HepG2 (cell line): ENCODE data around the gene ACAD8. TPM values are rescaled to one million over a fixed set of nuclear protein-coding genes. Genes with fewer than 3 reads are reported as not detected.
A peak's percentile ranks its signal among the peaks of the same experiment; 100 is the strongest.

Source experiments
- ATAC-seq: fragments of 200-7000 bp; cut with Tn5 transposase; 3 replicates; pipeline ENCODE4 v1.9.1; 2020; ENCODE audit warnings: mild to moderate bottlenecking, moderate library complexity
- BruUV-seq: library from RNA; stranded (reverse); fragments of 400-500 nt; replicated peaks from 2 replicates; lab custom pipeline; 2021; lab: Mats Ljungman, UMichigan
- CTCF ChIA-PET: fragments of 300-600 bp; formaldehyde crosslinking; extraction: SDS; loops from one replicate; lab custom pipeline; 2021; ENCODE audit warnings: low total read pairs, inconsistent platforms, low intra/inter-chr PET ratio; lab: Yijun Ruan, JAX
- POLR2A ChIA-PET: fragments of 350-600 bp; sonication (Branson Sonifier 250); formaldehyde crosslinking; loops from one replicate; lab custom pipeline; 2020; ENCODE audit warnings: antibody characterized with exemption, inconsistent platforms; lab: Yijun Ruan, JAX
- DNase-seq: peaks from one replicate; pipeline ENCODE4 v3.0.0-alpha.2; 2015; ENCODE audit warnings: low spot score
- FAIRE-seq: peaks from 3 replicates; lab custom pipeline; 2011; peaks lifted over from hg19 to GRCh38; lab: Jason Lieb, UNC
- H2AFZ ChIP-seq: one replicate; pipeline ENCODE4 v1.6.1; 2011; ENCODE audit warnings: low read length, inconsistent platforms
- H3K27ac ChIP-seq: fragments of 300-600 bp; 3 replicates; pipeline ENCODE4 v1.8.0; 2011; ENCODE audit warnings: mixed run types, mild to moderate bottlenecking, mixed read lengths, low read length, inconsistent platforms; ENCODE audit not compliant: insufficient read depth; ENCODE audit errors: extremely low read length
- H3K27me3 ChIP-seq, 2 experiments: fragments of 200-600 bp in 1 of 2; 2 replicates in 1 of 2; 3 replicates in 1 of 2; pipeline versions ENCODE4 v1.6.0 to v1.8.0; 2011; ENCODE audit warnings: low read length in 2 of 2, mild to moderate bottlenecking in 2 of 2, moderate library complexity in 2 of 2, inconsistent platforms in 1 of 2; ENCODE audit not compliant: insufficient read depth in 2 of 2, control insufficient read depth in 1 of 2
- H3K36me3 ChIP-seq, 2 experiments: fragments of 200-600 bp in 1 of 2; replicated peaks in 1 of 2; 2 replicates in 1 of 2; 3 replicates in 1 of 2; pipeline versions ENCODE4 v1.5.1 to v1.8.0; 2011; ENCODE audit warnings: low read length in 2 of 2, inconsistent platforms in 1 of 2; ENCODE audit not compliant: insufficient read depth in 2 of 2, control insufficient read depth in 1 of 2
- H3K4me1 ChIP-seq: 2 replicates; pipeline ENCODE4 v1.5.1; 2012; ENCODE audit warnings: low read length, inconsistent platforms; ENCODE audit not compliant: insufficient read depth
- H3K4me2 ChIP-seq: 2 replicates; pipeline ENCODE4 v1.6.0; 2011; ENCODE audit warnings: low read depth, low read length, inconsistent platforms
- H3K4me3 ChIP-seq, 3 experiments: fragments of 200-600 bp in 1 of 3; sonication (generic), shearing (Covaris generic) in 1 of 3; replicated peaks in 1 of 3; 2 replicates each; pipeline ENCODE4 v1.5.1; 2011 to 2016; ENCODE audit warnings: low read length in 3 of 3, inconsistent platforms in 2 of 3, low read depth in 2 of 3, mild to moderate bottlenecking in 2 of 3, control low read depth in 1 of 3, mixed read lengths in 1 of 3; ENCODE audit not compliant: insufficient read depth in 1 of 3
- H3K79me2 ChIP-seq: one replicate; pipeline ENCODE4 v1.6.1; 2011; ENCODE audit warnings: low read length, inconsistent platforms; ENCODE audit not compliant: insufficient read depth
- H3K9ac ChIP-seq: 2 replicates; pipeline ENCODE4 v1.6.0; 2011; ENCODE audit warnings: mild to moderate bottlenecking, low read depth, low read length, inconsistent platforms; ENCODE audit not compliant: insufficient read depth
- H3K9me3 ChIP-seq: 2 replicates; pipeline ENCODE4 v1.5.1; 2012; ENCODE audit warnings: mild to moderate bottlenecking, low read length
- H4K20me1 ChIP-seq: 2 replicates; pipeline ENCODE4 v1.6.0; 2011; ENCODE audit warnings: inconsistent platforms, mild to moderate bottlenecking, low read length, moderate library complexity; ENCODE audit not compliant: insufficient read depth
- NFE2L2 ChIP-seq: fragments of 150-350 bp; IDR thresholded peaks from 2 replicates; pipeline ENCODE4 v1.6.1; 2014; ENCODE audit warnings: low read length
- NFKBIZ ChIP-seq: IDR thresholded peaks from 2 replicates; pipeline ENCODE4 v1.6.1; 2018; ENCODE audit warnings: missing genetic modification reagents, missing compliant biosample characterization
- PRPF4 ChIP-seq: fragments of 200-400 bp; formaldehyde crosslinking; IDR thresholded peaks from 2 replicates; pipeline ENCODE4 v1.6.1; 2016; ENCODE audit warnings: low read length, low read depth; ENCODE audit not compliant: poor library complexity, severe bottlenecking
- ZBTB7B ChIP-seq: sonication (generic); formaldehyde crosslinking; IDR thresholded peaks from 2 replicates; pipeline ENCODE4 v1.4.0; 2020; ENCODE audit warnings: missing genetic modification reagents
- ZIK1 ChIP-seq: sonication (generic); formaldehyde crosslinking; IDR thresholded peaks from 2 replicates; pipeline ENCODE4 v1.5.0; 2020; ENCODE audit warnings: mild to moderate bottlenecking, low read depth, missing genetic modification reagents, borderline replicate concordance
- ZKSCAN1 ChIP-seq: fragments of 150-350 bp; IDR thresholded peaks from 2 replicates; pipeline ENCODE4 v1.6.1; 2014; ENCODE audit warnings: low read length
- ZNF225 ChIP-seq: sonication (generic); formaldehyde crosslinking; IDR thresholded peaks from 2 replicates; pipeline ENCODE4 v1.4.0; 2020; ENCODE audit warnings: mild to moderate bottlenecking, missing genetic modification reagents
- ZNF878 ChIP-seq: sonication (generic); formaldehyde crosslinking; IDR thresholded peaks from 2 replicates; pipeline ENCODE4 v1.8.1; 2023; ENCODE audit warnings: mild to moderate bottlenecking, missing genetic modification reagents, moderate library complexity
- WGBS: methylation state at CpG from one replicate; pipeline ENCODE4 v1.1.6; 2017; ENCODE audit warnings: low lambda C conversion rate; 5-methylcytosine and 5-hydroxymethylcytosine counted together
- in situ Hi-C: cut with HindIII; loops from 2 replicates; pipeline ENCODE4 v1.10.0; 2017; ENCODE audit warnings: low pct_unique_long_range_greater_than_20kb; ENCODE audit not compliant: extremely low pct_ligation_motif_present
- intact Hi-C: fragments of 100-400 bp; cut with micrococcal nuclease; formaldehyde crosslinking; loops from one replicate; pipeline ENCODE4 v1.10.0; 2022; ENCODE audit not compliant: unreplicated experiment
- polyA plus RNA-seq, 8 experiments: library from polyadenylated mRNA; depleted of rRNA in 3 of 8; stranded (reverse) in 7 of 8; unstranded in 1 of 8; fragments of >200 nt; fragmentation: Illumina TruSeq in 4 of 8; extraction: Trizol in 4 of 8; gene quantifications; 2 replicates each; pipeline versions ENCODE4 v1.2.1 to v1.2.3, GENCODE V29; 2011 to 2016; ENCODE audit warnings: low read depth in 4 of 8, missing spikeins in 1 of 8, mixed read lengths in 1 of 8; ENCODE audit not compliant: insufficient read depth in 1 of 8
- total RNA-seq, 5 experiments: library from RNA; depleted of rRNA; stranded (reverse); fragments of >200 nt; fragmentation: Illumina TruSeq; extraction: Trizol; gene quantifications; 2 replicates each; pipeline ENCODE4 v1.2.3, GENCODE V29; 2016; ENCODE audit warnings: low read depth in 1 of 5
- TF ChIP-seq, protein P1 (sequence below): sonication (generic); formaldehyde crosslinking; IDR thresholded peaks from 2 replicates; pipeline ENCODE4 v1.4.0; 2020; ENCODE audit warnings: missing genetic modification reagents

Gene ACAD8
- total and polyA plus RNA-seq, 2 of the 13 experiments (the other 11 are each of a cell fraction or from before 2014, with no cell fraction given), result 13.5 to 20.3 TPM

GRCh38 chr11:134216816-134217215 is 36.6 kb upstream of the ACAD8 start (continued):
- TF ChIP-seq, protein P1, sequence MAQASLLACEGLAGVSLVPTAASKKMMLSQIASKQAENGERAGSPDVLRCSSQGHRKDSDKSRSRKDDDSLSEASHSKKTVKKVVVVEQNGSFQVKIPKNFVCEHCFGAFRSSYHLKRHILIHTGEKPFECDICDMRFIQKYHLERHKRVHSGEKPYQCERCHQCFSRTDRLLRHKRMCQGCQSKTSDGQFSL, result no peak
- no peak for TF ChIP-seq ZNF878 (CRISPR knock-in tag)
- no peak for TF ChIP-seq ZBTB7B (CRISPR knock-in tag)
- no peak for TF ChIP-seq ZNF225 (CRISPR knock-in tag)
- no peak for TF ChIP-seq NFE2L2
- no peak for TF ChIP-seq ZKSCAN1

DNA sequence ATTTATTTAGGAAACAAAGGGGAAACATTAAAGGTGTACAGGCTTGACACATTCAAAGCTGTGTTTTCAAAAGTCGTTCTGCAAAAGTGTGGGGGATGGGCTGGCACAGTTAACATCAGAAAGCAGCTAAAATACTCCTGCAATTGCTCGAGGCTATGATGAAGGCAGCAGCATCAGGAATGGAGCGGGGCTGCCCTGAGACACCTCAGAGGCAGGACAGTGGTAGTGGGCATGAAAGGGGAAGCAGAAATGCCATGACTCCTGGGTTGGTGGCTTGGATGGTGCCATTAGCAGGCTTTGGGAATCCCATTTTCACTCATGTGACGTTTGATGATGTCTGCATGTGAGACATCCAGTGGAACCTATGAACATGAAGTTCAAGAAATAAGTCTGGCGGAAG is 30.2 kb upstream of the ACAD8 start:
- Histone ChIP-seq H3K4me3 (peak overlapping the region; percentile 75 to 95 (median 92)), H3K27me3 (no peaks in the 10 kb centered on the region), H3K9me3 (no peaks in the 10 kb centered on the region), H3K4me2 (peak overlapping the region; percentile 97), H3K79me2 (peaks cover 35% of the 10 kb centered on the region), H3K27ac (peak overlapping the region; percentile 93), H2AFZ (no peak overlapping the region), H4K20me1 (no peaks in the 10 kb centered on the region), H3K4me1 (peaks cover 43% of the 10 kb centered on the region), H3K36me3 (peaks cover 5 to 22% of the 10 kb centered on the region in 2 experiments), H3K9ac (peak overlapping the region; percentile 90)
- WGBS, result 8% methylated on average over 5 of the region's 5 CpGs
- CTCF ChIA-PET, result no interaction called here
- BruUV-seq, result TSS peak; percentile 57
- POLR2A ChIA-PET, result interaction anchor here (1.0 to 3.2 kb wide), 7 partner anchors 10 to 31 kb away, joined by 3 to 24 read pairs (median 12); partner anchors contain the start of genes ACAD8 and THYN1
- in situ Hi-C loops (no loop called here), intact Hi-C loops (no loop called here)
- DNase-seq (no peak), ATAC-seq (no peak), FAIRE-seq (no peak)
- 0 out of 2 replicates have a peak, but pooled peaks have one; percentile 2 for TF ChIP-seq ZIK1
- no peak for TF ChIP-seq NFKBIZ
- peak; percentile 42 for TF ChIP-seq PRPF4
